ENCODE results near the gene P2RX6.

Gene P2RX6

DNA sequence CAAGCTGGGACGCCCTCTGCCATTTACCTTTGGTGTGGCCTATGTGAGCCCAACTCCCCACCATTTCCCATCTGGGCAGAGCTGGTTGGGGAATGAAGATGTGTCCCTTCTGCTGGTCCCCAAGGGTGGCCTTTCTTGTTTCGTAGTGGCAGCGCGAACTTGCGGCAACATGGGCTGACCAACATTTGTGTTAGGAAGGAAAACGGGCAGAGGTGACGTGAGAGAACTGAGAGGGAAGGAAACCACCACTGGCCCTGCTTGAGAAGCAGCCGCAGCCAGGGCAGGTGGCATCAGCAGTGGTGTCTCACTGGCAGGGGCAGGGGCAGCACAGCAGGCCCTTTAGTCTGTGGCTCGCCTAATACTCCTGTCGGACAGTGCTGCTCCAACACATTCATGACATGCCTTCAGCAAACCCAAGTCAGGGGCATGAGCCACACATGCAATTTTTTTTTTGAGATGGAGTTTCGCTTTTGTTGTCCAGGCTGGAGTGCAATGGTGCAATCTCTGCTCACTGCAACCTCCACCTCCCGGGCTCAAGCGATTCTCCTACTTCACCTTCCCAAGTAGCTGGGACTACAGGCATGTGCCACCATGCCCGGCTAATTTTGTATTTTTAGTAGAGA lies 60.7 kb downstream of the P2RX6 start:
- DNase-seq (ENCODE audit: low read depth in 2 of 2), result no peak

DNA sequence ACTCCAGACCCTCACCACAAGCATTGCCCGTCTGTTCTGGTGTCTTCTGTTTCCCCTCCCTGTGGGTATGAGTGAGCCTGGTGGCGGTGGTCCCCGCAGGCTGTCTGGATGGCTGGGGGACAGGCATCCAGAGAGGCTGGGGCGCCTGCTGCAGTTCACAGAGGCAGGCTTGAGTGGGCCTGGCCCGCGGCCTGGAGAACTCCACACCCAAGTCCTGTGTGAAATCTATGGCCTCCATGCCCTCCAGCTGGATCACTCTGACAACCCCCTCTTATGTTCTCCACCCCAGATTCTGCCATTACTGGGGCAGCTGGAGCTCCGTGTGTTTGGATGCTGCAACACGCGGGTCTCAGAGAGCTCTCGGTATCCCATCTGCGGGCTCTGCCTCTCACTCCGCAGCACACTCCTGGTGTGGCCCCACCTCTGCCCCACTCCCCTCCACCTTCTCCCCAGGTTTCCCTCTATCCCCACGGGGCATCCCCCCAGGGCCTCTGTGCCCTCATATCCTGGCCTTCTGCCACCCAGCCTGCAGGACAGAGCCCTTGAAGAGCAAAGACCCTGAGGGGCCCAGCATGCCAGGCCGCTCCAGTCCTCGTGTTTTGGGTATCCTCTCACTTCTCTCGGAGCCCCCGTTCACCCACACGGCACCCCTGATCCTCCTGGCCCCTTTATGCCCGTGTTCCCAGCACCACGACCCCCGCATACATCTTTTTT lies 62.1 kb downstream of the P2RX6 start:
- DNase-seq (ENCODE audit: low read depth in 2 of 2), result no peak

Measured in stimulated activated CD8-positive, alpha-beta memory T cell treated with anti-CD3 and anti-CD28 coated beads, Interleukin-2, amount 100 ng/mL, for 1 hour (primary cell).